ENCODE data around the gene HS1BP3. TPM values are rescaled to one million over a fixed set of nuclear protein-coding genes. Genes with fewer than 3 reads are reported as not detected.

Gene HS1BP3
- total and polyA plus RNA-seq, 2 of the 13 experiments (the other 11 are each of a cell fraction or from before 2014, with no cell fraction given): 15.2 to 22.0 TPM

- TF ChIP-seq ZNF710 (CRISPR knock-in tag; IDR thresholded peaks at IDR 0.05; ENCODE audit: borderline replicate concordance) (0 out of 2 replicates have a peak, but pooled peaks have one; percentile 42), ZNF782 (CRISPR knock-in tag; IDR thresholded peaks at IDR 0.05; ENCODE audit: borderline replicate concordance) (no peak), MLX (CRISPR knock-in tag; IDR thresholded peaks at IDR 0.05) (peak; percentile 13; the same call in 1 of the 2 replicates), ATF6 (CRISPR knock-in tag; conservative IDR thresholded peaks at IDR 0.05) (no peak), BHLHE40 (IDR thresholded peaks at IDR 0.05; ENCODE audit: low read length) (peak; percentile 97), NFE2 (CRISPR knock-in tag; IDR thresholded peaks at IDR 0.05) (no peak), HNF1A (IDR thresholded peaks at IDR 0.05; ENCODE audit: low read depth) (0 out of 2 replicates have a peak, but pooled peaks have one; percentile 15), HNF1A (CRISPR knock-in tag; IDR thresholded peaks at IDR 0.05; ENCODE audit: borderline replicate concordance) (peak; percentile 23; the same call in 1 of the 2 replicates), THRA (CRISPR knock-in tag; IDR thresholded peaks at IDR 0.05; ENCODE audit: borderline replicate concordance) (no peak; the same call in 1 of the 2 replicates), HES4 (CRISPR knock-in tag; IDR thresholded peaks at IDR 0.05; ENCODE audit: borderline replicate concordance) (no peak), ZNF451 (CRISPR knock-in tag; IDR thresholded peaks at IDR 0.05) (peak; percentile 82; the same call in 1 of the 2 replicates)
Measured at GRCh38 chr2:20650877-20651730, at the start of gene HS1BP3 (continued).

Data from HepG2 (cell line).